ENCODE measurements around the gene MCM7.

MCM7 gene

DNA sequence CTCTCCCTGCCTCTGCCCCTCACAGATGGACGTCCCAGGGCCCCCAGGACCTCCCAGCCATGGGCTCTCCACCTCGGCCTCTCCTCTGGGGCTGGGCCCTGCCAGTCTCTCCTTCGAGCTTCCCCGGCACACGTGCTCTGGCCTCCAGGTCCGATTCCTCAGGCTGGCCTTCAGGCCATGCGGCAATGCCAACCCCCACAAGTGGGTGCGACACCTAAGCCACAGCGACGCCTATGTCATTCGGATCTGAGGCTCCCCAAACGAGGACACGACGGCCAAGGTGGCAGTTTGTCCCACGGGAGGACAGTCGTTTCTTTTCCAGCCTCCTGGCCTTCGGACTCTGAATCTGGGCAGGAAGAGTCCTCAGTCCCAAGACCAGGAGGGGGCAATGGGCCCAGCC, 5.4 kb upstream of the MCM7 start:
- Histone ChIP-seq H3K36me3 (ENCODE audit: low read length) (no peaks in the 10 kb centered on the region; the same call in 1 of the 2 replicates), H3K4me3 (ENCODE audit: insufficient read depth, low read length, poor library complexity, severe bottlenecking) (no peak overlapping the region), H3K9me3 (ENCODE audit: insufficient read depth, low read length) (no peaks in the 10 kb centered on the region), H4K20me1 (ENCODE audit: low read depth, low read length) (no peaks in the 10 kb centered on the region), H3K79me2 (ENCODE audit: insufficient read depth, low read length) (no peaks in the 10 kb centered on the region), H3K27me3 (ENCODE audit: low read length) (no peaks in the 10 kb centered on the region), H2AFZ (ENCODE audit: low read depth, low read length, severe bottlenecking) (no peak overlapping the region), H3K9me2 (replicated peaks; ENCODE audit: insufficient read depth, low read length) (no peaks in the 10 kb centered on the region), H3F3A (ENCODE audit: insufficient read depth) (peaks cover 6% of the 10 kb centered on the region; the same call in 1 of the 2 replicates), H3K9ac (ENCODE audit: low read length) (no peak overlapping the region), H3K4me2 (ENCODE audit: low read depth, low read length, poor library complexity, severe bottlenecking) (no peak overlapping the region), H3K27ac (ENCODE audit: low read depth, low read length) (no peak overlapping the region)
- TF ChIP-seq, protein P1, sequence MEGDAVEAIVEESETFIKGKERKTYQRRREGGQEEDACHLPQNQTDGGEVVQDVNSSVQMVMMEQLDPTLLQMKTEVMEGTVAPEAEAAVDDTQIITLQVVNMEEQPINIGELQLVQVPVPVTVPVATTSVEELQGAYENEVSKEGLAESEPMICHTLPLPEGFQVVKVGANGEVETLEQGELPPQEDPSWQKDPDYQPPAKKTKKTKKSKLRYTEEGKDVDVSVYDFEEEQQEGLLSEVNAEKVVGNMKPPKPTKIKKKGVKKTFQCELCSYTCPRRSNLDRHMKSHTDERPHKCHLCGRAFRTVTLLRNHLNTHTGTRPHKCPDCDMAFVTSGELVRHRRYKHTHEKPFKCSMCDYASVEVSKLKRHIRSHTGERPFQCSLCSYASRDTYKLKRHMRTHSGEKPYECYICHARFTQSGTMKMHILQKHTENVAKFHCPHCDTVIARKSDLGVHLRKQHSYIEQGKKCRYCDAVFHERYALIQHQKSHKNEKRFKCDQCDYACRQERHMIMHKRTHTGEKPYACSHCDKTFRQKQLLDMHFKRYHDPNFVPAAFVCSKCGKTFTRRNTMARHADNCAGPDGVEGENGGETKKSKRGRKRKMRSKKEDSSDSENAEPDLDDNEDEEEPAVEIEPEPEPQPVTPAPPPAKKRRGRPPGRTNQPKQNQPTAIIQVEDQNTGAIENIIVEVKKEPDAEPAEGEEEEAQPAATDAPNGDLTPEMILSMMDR (IDR thresholded peaks at IDR 0.05; ENCODE audit: insufficient read depth, low read length, poor library complexity, severe bottlenecking), result no peak
- TF ChIP-seq EZH2phosphoT487 (conservative IDR thresholded peaks at IDR 0.05; ENCODE audit: low read length), result no peak

- Histone ChIP-seq H2AFZ (ENCODE audit: low read depth, low read length, severe bottlenecking) (no peak overlapping the region), H3F3A (ENCODE audit: insufficient read depth) (peaks cover 6% of the 10 kb centered on the region; the same call in 1 of the 2 replicates), H3K27me3 (ENCODE audit: low read length) (no peaks in the 10 kb centered on the region), H3K9me2 (replicated peaks; ENCODE audit: insufficient read depth, low read length) (no peaks in the 10 kb centered on the region), H3K9ac (ENCODE audit: low read length) (no peak overlapping the region), H3K27ac (ENCODE audit: low read depth, low read length) (no peak overlapping the region), H3K4me3 (ENCODE audit: insufficient read depth, low read length, poor library complexity, severe bottlenecking) (no peak overlapping the region), H3K9me3 (ENCODE audit: insufficient read depth, low read length) (no peaks in the 10 kb centered on the region), H3K79me2 (ENCODE audit: insufficient read depth, low read length) (peaks cover 6% of the 10 kb centered on the region), H3K36me3 (ENCODE audit: low read length) (no peaks in the 10 kb centered on the region; the same call in 1 of the 2 replicates), H4K20me1 (ENCODE audit: low read depth, low read length) (no peaks in the 10 kb centered on the region), H3K4me2 (ENCODE audit: low read depth, low read length, poor library complexity, severe bottlenecking) (no peak overlapping the region)
- no peak for TF ChIP-seq EZH2phosphoT487 (conservative IDR thresholded peaks at IDR 0.05; ENCODE audit: low read length)
- TF ChIP-seq, protein P1 (IDR thresholded peaks at IDR 0.05; ENCODE audit: insufficient read depth, low read length, poor library complexity, severe bottlenecking), result no peak
These were observed 4.3 kb upstream of the MCM7 start for GRCh38 chr7:100105534-100105933.

DNA sequence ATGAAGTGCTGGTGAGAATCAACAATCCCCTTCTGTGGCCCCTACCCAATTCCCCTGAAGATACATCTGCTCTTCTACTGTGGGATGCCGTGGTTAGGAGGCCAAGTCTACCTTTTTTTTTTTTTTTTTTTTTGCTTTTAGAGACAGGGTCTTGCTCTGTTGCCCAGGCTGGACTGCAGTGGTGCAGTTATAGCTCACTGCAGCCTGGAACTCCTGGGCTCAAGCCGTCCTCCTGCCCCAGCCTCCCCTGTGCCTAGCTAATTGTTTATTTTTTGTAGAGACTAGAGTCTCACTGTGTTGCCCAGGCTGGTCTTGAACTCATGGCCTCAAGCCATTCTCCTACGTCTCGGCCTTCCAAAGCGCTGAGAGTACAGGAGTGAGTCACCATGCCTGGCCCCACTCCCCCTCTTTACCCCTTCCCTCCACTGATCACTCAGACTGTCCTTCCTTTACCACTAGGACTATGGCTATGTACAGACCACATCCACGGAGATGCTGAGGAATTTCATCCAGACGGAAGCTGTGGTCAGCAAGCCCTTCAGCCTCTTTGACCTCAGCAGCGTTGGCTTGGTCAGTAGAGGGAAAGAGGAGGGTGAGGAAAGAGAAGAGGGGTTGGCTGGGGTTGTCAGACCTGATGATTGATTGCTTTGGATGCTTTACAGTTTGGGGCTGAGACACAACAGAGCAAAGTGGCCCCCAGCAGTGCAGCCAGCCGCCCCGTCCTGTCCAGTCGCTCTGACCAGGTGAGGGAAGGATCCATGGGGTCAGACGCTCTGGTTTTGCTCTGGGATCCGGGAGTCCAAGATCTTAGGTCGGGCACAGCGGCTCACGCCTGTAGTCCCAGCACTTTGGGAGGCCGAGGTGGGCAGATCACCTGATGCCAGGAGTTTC, 2.0 kb upstream of the MCM7 start:
- H4K20me1 ChIP-seq (ENCODE audit: low read depth, low read length), result peaks cover 13% of the 10 kb centered on the region
- H3K79me2 ChIP-seq (ENCODE audit: insufficient read depth, low read length), result peaks cover 30% of the 10 kb centered on the region
- H3K9me3 ChIP-seq (ENCODE audit: insufficient read depth, low read length), result no peaks in the 10 kb centered on the region
- H2AFZ ChIP-seq (ENCODE audit: low read depth, low read length, severe bottlenecking), result no peak overlapping the region
- H3K4me2 ChIP-seq (ENCODE audit: low read depth, low read length, poor library complexity, severe bottlenecking), result peak overlapping the region; percentile 62
- H3K27ac ChIP-seq (ENCODE audit: low read depth, low read length), result no peak overlapping the region
- H3F3A ChIP-seq (ENCODE audit: insufficient read depth), result peaks cover 21% of the 10 kb centered on the region
- no peak overlapping the region for H3K4me3 ChIP-seq (ENCODE audit: insufficient read depth, low read length, poor library complexity, severe bottlenecking)
- no peaks in the 10 kb centered on the region for H3K27me3 ChIP-seq (ENCODE audit: low read length)
- H3K9ac ChIP-seq (ENCODE audit: low read length), result peak overlapping the region; percentile 100
- TF ChIP-seq, protein P1 (IDR thresholded peaks at IDR 0.05; ENCODE audit: insufficient read depth, low read length, poor library complexity, severe bottlenecking), result no peak
- H3K36me3 ChIP-seq (ENCODE audit: low read length), result peaks cover 21% of the 10 kb centered on the region
- no peaks in the 10 kb centered on the region for H3K9me2 ChIP-seq (replicated peaks; ENCODE audit: insufficient read depth, low read length)

Data from SU-DHL-6 (cell line).